Endothelial cell (in vitro differentiated cells): ENCODE results near the gene B3GNT2. TPM values are rescaled to one million over a fixed set of nuclear protein-coding genes. Genes with fewer than 3 reads are reported as not detected.

Experiments
- DNase-seq: peaks from one replicate; pipeline ENCODE4 v3.0.0; 2021; ENCODE audit warnings: low spot score
- H3K27ac Mint-ChIP-seq: one replicate; pipeline ENCODE4 v1.8.0; 2021; ENCODE audit warnings: mixed read lengths, inconsistent platforms; ENCODE audit not compliant: unreplicated experiment
- H3K27me3 Mint-ChIP-seq: one replicate; pipeline ENCODE4 v1.8.0; 2021; ENCODE audit warnings: mild to moderate bottlenecking, moderate library complexity, mixed read lengths, inconsistent platforms; ENCODE audit not compliant: unreplicated experiment
- H3K36me3 Mint-ChIP-seq: one replicate; pipeline ENCODE4 v1.8.0; 2021; ENCODE audit warnings: mild to moderate bottlenecking, low read depth, mixed read lengths, inconsistent platforms; ENCODE audit not compliant: unreplicated experiment
- H3K4me1 Mint-ChIP-seq: one replicate; pipeline ENCODE4 v1.8.0; 2021; ENCODE audit warnings: mild to moderate bottlenecking, mixed read lengths, inconsistent platforms; ENCODE audit not compliant: unreplicated experiment
- H3K4me3 Mint-ChIP-seq: one replicate; pipeline ENCODE4 v1.8.0; 2021; ENCODE audit warnings: mild to moderate bottlenecking, mixed read lengths, inconsistent platforms; ENCODE audit not compliant: unreplicated experiment
- H3K9me3 Mint-ChIP-seq: one replicate; pipeline ENCODE4 v1.8.0; 2021; ENCODE audit warnings: mixed read lengths, inconsistent platforms; ENCODE audit not compliant: unreplicated experiment
- CTCF ChIP-seq: fragments of 200-600 bp; sonication (generic); IDR thresholded peaks from one replicate; pipeline ENCODE4 v1.5.0; 2021; ENCODE audit warnings: antibody characterized with exemption; ENCODE audit not compliant: unreplicated experiment
- total RNA-seq: library from RNA; stranded (reverse); fragmentation: NEBNext Ultra II Directional; extraction: Animal tissue kit (Norgen Biotek cat#: 25700); gene quantifications from one replicate; pipeline ENCODE4 v1.2.1, GENCODE V29; 2021; ENCODE audit not compliant: unreplicated experiment

Gene B3GNT2
- total RNA-seq, 1 donor from 2014 or later: 53.1 TPM

GRCh38 chr2:62257466-62257865, 61.6 kb downstream of the B3GNT2 start:
- no peaks in the 10 kb centered on the region for H3K9me3 Mint-ChIP-seq
- TF ChIP-seq CTCF: no peak
- no peaks in the 10 kb centered on the region for H3K36me3 Mint-ChIP-seq
- H3K27me3 Mint-ChIP-seq: no peaks in the 10 kb centered on the region
- no peak overlapping the region for H3K27ac Mint-ChIP-seq
- no peak overlapping the region for H3K4me3 Mint-ChIP-seq
- no peak for DNase-seq
- no peaks in the 10 kb centered on the region for H3K4me1 Mint-ChIP-seq

- Mint-ChIP-seq H3K27me3 (no peaks in the 10 kb centered on the region), H3K36me3 (no peaks in the 10 kb centered on the region), H3K4me1 (peaks cover 18% of the 10 kb centered on the region), H3K4me3 (no peak overlapping the region), H3K27ac (no peak overlapping the region), H3K9me3 (no peaks in the 10 kb centered on the region)
- no peak for DNase-seq
- TF ChIP-seq CTCF: no peak
Measured at GRCh38 chr2:62263076-62263715, 67.3 kb downstream of the B3GNT2 start.

GRCh38 chr2:62264186-62264585, 68.3 kb downstream of the B3GNT2 start:
- H3K9me3 Mint-ChIP-seq: no peaks in the 10 kb centered on the region
- TF ChIP-seq CTCF: no peak
- no peak overlapping the region for H3K27ac Mint-ChIP-seq
- H3K36me3 Mint-ChIP-seq: no peaks in the 10 kb centered on the region
- no peaks in the 10 kb centered on the region for H3K27me3 Mint-ChIP-seq
- no peak overlapping the region for H3K4me3 Mint-ChIP-seq
- DNase-seq: no peak
- H3K4me1 Mint-ChIP-seq: peaks cover 18% of the 10 kb centered on the region

- Mint-ChIP-seq H3K27me3 (no peaks in the 10 kb centered on the region), H3K27ac (no peak overlapping the region)
Measured at GRCh38 chr2:62265106-62265505, 69.2 kb downstream of the B3GNT2 start.

More at GRCh38 chr2:62265106-62265505, 69.2 kb downstream of the B3GNT2 start:
- Mint-ChIP-seq H3K36me3 (no peaks in the 10 kb centered on the region), H3K4me3 (no peak overlapping the region), H3K9me3 (no peaks in the 10 kb centered on the region), H3K4me1 (peaks cover 18% of the 10 kb centered on the region)
- TF ChIP-seq CTCF: no peak
- DNase-seq: no peak
